HEK293 (cell line): ENCODE measurements around the gene SELENOW.

Source experiments
- CTCF ChIP-seq: fragments of 450-650 bp; formaldehyde crosslinking; IDR thresholded peaks from 2 replicates; pipeline ENCODE4 v1.5.1; 2016; ENCODE audit warnings: missing biosample characterization, missing genetic modification characterization
- KLF1 ChIP-seq: fragments of 450-650 bp; formaldehyde crosslinking; IDR thresholded peaks from 2 replicates; pipeline ENCODE4 v1.5.1; 2016; ENCODE audit warnings: missing biosample characterization, missing genetic modification characterization
- KLF17 ChIP-seq: fragments of 450-650 bp; formaldehyde crosslinking; IDR thresholded peaks from 2 replicates; pipeline ENCODE4 v1.5.1; 2016; ENCODE audit warnings: missing biosample characterization, missing genetic modification characterization
- MEIS1 ChIP-seq: sonication (generic); formaldehyde crosslinking; IDR thresholded peaks from 2 replicates; pipeline ENCODE4 v1.8.1; 2022; ENCODE audit warnings: missing genetic modification reagents, mild to moderate bottlenecking, borderline replicate concordance
- REST ChIP-seq: fragments of 450-650 bp; formaldehyde crosslinking; IDR thresholded peaks from 2 replicates; pipeline ENCODE4 v1.5.1; 2016; ENCODE audit warnings: missing biosample characterization, missing genetic modification characterization
- YY1 ChIP-seq: fragments of 450-650 bp; formaldehyde crosslinking; IDR thresholded peaks from 2 replicates; pipeline ENCODE4 v1.5.1; 2018; ENCODE audit warnings: missing biosample characterization, missing genetic modification characterization
- ZBTB48 ChIP-seq: fragments of 450-650 bp; formaldehyde crosslinking; IDR thresholded peaks from 2 replicates; pipeline ENCODE4 v1.5.1; 2016; ENCODE audit warnings: missing biosample characterization, missing genetic modification characterization
- ZNF76 ChIP-seq: fragments of 450-650 bp; formaldehyde crosslinking; IDR thresholded peaks from 2 replicates; pipeline ENCODE4; 2016; ENCODE audit warnings: low read depth, missing biosample characterization, missing genetic modification characterization, borderline replicate concordance
- TF ChIP-seq, protein P1 (sequence below): fragments of 450-650 bp; formaldehyde crosslinking; optimal IDR thresholded peaks from 2 replicates; pipeline ENCODE3; 2016; ENCODE audit warnings: missing biosample characterization, mild to moderate bottlenecking, missing genetic modification characterization
- TF ChIP-seq, protein P2 (sequence below): fragments of 450-650 bp; formaldehyde crosslinking; IDR thresholded peaks from 2 replicates; pipeline ENCODE4 v1.5.1; 2016; ENCODE audit warnings: missing biosample characterization, missing genetic modification characterization

DNA sequence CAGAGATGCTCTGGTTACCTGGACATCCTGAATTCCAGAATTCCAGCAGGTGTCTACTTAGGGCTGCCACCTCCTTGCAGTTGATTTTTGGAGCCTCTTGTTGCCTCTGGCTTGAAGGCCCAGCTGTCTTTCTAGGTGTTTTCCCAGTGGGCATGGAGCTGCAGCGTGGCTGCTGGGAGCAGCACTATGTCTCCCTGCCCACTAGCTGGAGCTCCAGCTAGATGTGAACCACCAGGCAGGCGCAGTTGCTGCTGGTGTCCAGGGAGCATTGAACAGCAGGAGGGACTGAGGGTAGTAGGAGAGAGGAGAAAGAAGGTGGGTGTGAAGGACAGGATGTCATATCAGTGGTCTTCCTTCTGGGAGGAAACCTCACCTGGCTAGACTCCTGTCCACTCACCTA is 9.9 kb upstream of the SELENOW start:
- TF ChIP-seq, protein P1, sequence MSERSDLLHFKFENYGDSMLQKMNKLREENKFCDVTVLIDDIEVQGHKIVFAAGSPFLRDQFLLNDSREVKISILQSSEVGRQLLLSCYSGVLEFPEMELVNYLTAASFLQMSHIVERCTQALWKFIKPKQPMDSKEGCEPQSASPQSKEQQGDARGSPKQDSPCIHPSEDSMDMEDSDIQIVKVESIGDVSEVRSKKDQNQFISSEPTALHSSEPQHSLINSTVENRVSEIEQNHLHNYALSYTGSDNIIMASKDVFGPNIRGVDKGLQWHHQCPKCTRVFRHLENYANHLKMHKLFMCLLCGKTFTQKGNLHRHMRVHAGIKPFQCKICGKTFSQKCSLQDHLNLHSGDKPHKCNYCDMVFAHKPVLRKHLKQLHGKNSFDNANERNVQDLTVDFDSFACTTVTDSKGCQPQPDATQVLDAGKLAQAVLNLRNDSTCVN (tag by site-specific recombination), result no peak
- TF ChIP-seq CTCF (peak; percentile 45), YY1 (no peak), MEIS1 (no peak), REST (tag by site-specific recombination) (no peak), KLF1 (tag by site-specific recombination) (no peak), ZNF76 (no peak), ZBTB48 (tag by site-specific recombination) (no peak), KLF17 (tag by site-specific recombination) (no peak)
- TF ChIP-seq, protein P2, sequence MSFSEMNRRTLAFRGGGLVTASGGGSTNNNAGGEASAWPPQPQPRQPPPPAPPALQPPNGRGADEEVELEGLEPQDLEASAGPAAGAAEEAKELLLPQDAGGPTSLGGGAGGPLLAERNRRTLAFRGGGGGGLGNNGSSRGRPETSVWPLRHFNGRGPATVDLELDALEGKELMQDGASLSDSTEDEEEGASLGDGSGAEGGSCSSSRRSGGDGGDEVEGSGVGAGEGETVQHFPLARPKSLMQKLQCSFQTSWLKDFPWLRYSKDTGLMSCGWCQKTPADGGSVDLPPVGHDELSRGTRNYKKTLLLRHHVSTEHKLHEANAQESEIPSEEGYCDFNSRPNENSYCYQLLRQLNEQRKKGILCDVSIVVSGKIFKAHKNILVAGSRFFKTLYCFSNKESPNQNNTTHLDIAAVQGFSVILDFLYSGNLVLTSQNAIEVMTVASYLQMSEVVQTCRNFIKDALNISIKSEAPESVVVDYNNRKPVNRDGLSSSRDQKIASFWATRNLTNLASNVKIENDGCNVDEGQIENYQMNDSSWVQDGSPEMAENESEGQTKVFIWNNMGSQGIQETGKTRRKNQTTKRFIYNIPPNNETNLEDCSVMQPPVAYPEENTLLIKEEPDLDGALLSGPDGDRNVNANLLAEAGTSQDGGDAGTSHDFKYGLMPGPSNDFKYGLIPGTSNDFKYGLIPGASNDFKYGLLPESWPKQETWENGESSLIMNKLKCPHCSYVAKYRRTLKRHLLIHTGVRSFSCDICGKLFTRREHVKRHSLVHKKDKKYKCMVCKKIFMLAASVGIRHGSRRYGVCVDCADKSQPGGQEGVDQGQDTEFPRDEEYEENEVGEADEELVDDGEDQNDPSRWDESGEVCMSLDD (tag by site-specific recombination), result no peak
